Peyer's patch (tissue), 4 donors: Measurements from ENCODE around the gene GPT2. TPM values are rescaled to one million over a fixed set of nuclear protein-coding genes. Genes with fewer than 3 reads are reported as not detected.

ENCODE experiments used
- DNase-seq, 3 donors: peaks; one replicate each; pipeline ENCODE4 v3.0.0-alpha.2; 2017 to 2019
- H3K27ac ChIP-seq, 4 donors: fragments of 200-600 bp; sonication (generic); one replicate each; pipeline ENCODE4 v1.5.1; 2016 to 2019
- H3K27me3 ChIP-seq, 2 donors: fragments of 200-600 bp; sonication (generic); one replicate each; pipeline ENCODE4 v1.5.1; 2019
- H3K36me3 ChIP-seq, 3 donors: fragments of 200-600 bp; sonication (generic); one replicate each; pipeline ENCODE4 v1.5.1; 2016 to 2019
- H3K4me1 ChIP-seq, 4 donors: fragments of 200-600 bp; sonication (generic); one replicate each; pipeline ENCODE4 v1.5.1; 2016 to 2019
- H3K4me3 ChIP-seq, 4 donors: fragments of 200-600 bp; sonication (generic); 1 replicate in 3 of 4; 2 replicates in 1 of 4; pipeline ENCODE4 v1.5.1; 2016 to 2019; ENCODE audit warnings: mild to moderate bottlenecking in 1 of 4
- H3K9me3 ChIP-seq, 4 donors: fragments of 200-600 bp; sonication (generic); one replicate each; pipeline ENCODE4 v1.5.1; 2016 to 2019; ENCODE audit warnings: mild to moderate bottlenecking in 1 of 4
- CTCF ChIP-seq, 6 experiments: fragments of 450-650 bp in 4 of 6; fragments of 200-600 bp in 2 of 6; sonication (generic) in 1 of 6; IDR thresholded peaks; one replicate each; pipeline ENCODE4 v1.5.1; 2017 to 2019; ENCODE audit warnings: antibody characterized with exemption in 6 of 6, mild to moderate bottlenecking in 3 of 6, moderate library complexity in 1 of 6
- POLR2A ChIP-seq, 2 donors: fragments of 450-650 bp; IDR thresholded peaks; one replicate each; pipeline ENCODE4 v1.5.1; 2017; ENCODE audit warnings: antibody characterized with exemption in 2 of 2, mild to moderate bottlenecking in 2 of 2, moderate library complexity in 2 of 2
- total RNA-seq, 4 donors: library from RNA; depleted of rRNA; stranded (reverse); fragments of >200 nt; gene quantifications; one replicate each; pipeline ENCODE4 v1.1.0, GENCODE V29; 2016

Gene GPT2
- total RNA-seq, 4 donors from 2014 or later, result 9.6 to 23.1 (median 18.2) TPM

- TF ChIP-seq POLR2A (IDR thresholded peaks at IDR 0.05) (no peak), CTCF (IDR thresholded peaks at IDR 0.05) (no peak)
- Histone ChIP-seq H3K36me3 (peaks cover 0 to 71% (median 0%) of the 10 kb centered on the region in 3 donors), H3K4me3 (no peak overlapping the region), H3K27ac (no peak overlapping the region), H3K9me3 (no peaks in the 10 kb centered on the region), H3K4me1 (peaks cover 0 to 19% (median 5%) of the 10 kb centered on the region in 4 donors), H3K27me3 (no peaks in the 10 kb centered on the region)
- no peak for DNase-seq
These were observed 83.9 kb downstream of the GPT2 start for GRCh38 chr16:46968063-46968435.

- H3K36me3 ChIP-seq, result peaks cover 0 to 50% (median 0%) of the 10 kb centered on the region in 3 donors
- TF ChIP-seq CTCF (IDR thresholded peaks at IDR 0.05), result no peak
- no peak for TF ChIP-seq POLR2A (IDR thresholded peaks at IDR 0.05)
- DNase-seq, result no peak
- H3K4me1 ChIP-seq, result peaks cover 0 to 24% (median 7%) of the 10 kb centered on the region in 4 donors
- H3K9me3 ChIP-seq, result no peaks in the 10 kb centered on the region
- H3K27ac ChIP-seq, result no peak overlapping the region
- H3K4me3 ChIP-seq, result no peak overlapping the region
- no peaks in the 10 kb centered on the region for H3K27me3 ChIP-seq
These were observed 85.9 kb downstream of the GPT2 start for GRCh38 chr16:46970089-46970488.

- no peak overlapping the region for H3K27ac ChIP-seq
- peaks cover 0 to 24% (median 7%) of the 10 kb centered on the region in 4 donors for H3K4me1 ChIP-seq
- H3K4me3 ChIP-seq, result no peak overlapping the region
- DNase-seq, result no peak
- no peaks in the 10 kb centered on the region for H3K27me3 ChIP-seq
- H3K9me3 ChIP-seq, result no peaks in the 10 kb centered on the region
- H3K36me3 ChIP-seq, result peaks cover 0 to 39% (median 0%) of the 10 kb centered on the region in 3 donors
- no peak for TF ChIP-seq POLR2A (IDR thresholded peaks at IDR 0.05)
- TF ChIP-seq CTCF (IDR thresholded peaks at IDR 0.05), result no peak
These were observed 87.1 kb downstream of the GPT2 start for GRCh38 chr16:46971271-46971670.

- DNase-seq, result peak; percentile 50 to 72 (median 68)
- no peaks in the 10 kb centered on the region for H3K9me3 ChIP-seq
- H3K4me1 ChIP-seq, result peaks cover 0 to 24% (median 7%) of the 10 kb centered on the region in 4 donors
- TF ChIP-seq POLR2A (IDR thresholded peaks at IDR 0.05) (no peak), CTCF (IDR thresholded peaks at IDR 0.05) (no peak)
- H3K27me3 ChIP-seq, result no peaks in the 10 kb centered on the region
- H3K27ac ChIP-seq, result peak overlapping the region; percentile 95 to 100 (median 97)
- H3K4me3 ChIP-seq, result peak overlapping the region; percentile 79 to 98 (median 90)
- H3K36me3 ChIP-seq, result peaks cover 0 to 25% (median 0%) of the 10 kb centered on the region in 3 donors
These were observed 88.5 kb downstream of the GPT2 start for GRCh38 chr16:46972429-46973206.

GRCh38 chr16:46973207-46973995 lies 89.2 kb downstream of the GPT2 start, which contains the start of gene DNAJA2:
DNAJA2 (minus strand) TSS chr16:46973674; CDS start chr16:46973572, 102 bp downstream.
- H3K27me3 ChIP-seq, result no peaks in the 10 kb centered on the region
- peak within 1 kb of the TSS; percentile 79 to 98 (median 90) for H3K4me3 ChIP-seq
- peaks cover 0 to 24% (median 7%) of the 10 kb centered on the region in 4 donors for H3K4me1 ChIP-seq
- H3K27ac ChIP-seq, result peak within 1 kb of the TSS; percentile 95 to 100 (median 97)
- peak; percentile 79 to 86 for TF ChIP-seq POLR2A (IDR thresholded peaks at IDR 0.05)
- no peak for TF ChIP-seq CTCF (IDR thresholded peaks at IDR 0.05)
- DNase-seq, result peak; percentile 93 to 97 (median 96)
- peaks cover 0 to 17% (median 0%) of the 10 kb centered on the region in 3 donors for H3K36me3 ChIP-seq
- H3K9me3 ChIP-seq, result no peaks in the 10 kb centered on the region
